ENCODE data around the gene C3. TPM values are rescaled to one million over a fixed set of nuclear protein-coding genes. Genes with fewer than 3 reads are reported as not detected.

Gene C3
- total RNA-seq, 1 donor from 2014 or later = 8.2 TPM

GRCh38 chr19:6718741-6719539 is 1.5 kb downstream of the C3 start:
- DNase-seq (ENCODE audit: extremely low spot score, unreplicated experiment) = no peak

GRCh38 chr19:6718111-6718740 is 2.2 kb downstream of the C3 start:
- Mint-ChIP-seq H3K27ac (no peak overlapping the region), H3K36me3 (no peaks in the 10 kb centered on the region), H3K9me3 (peaks cover 4% of the 10 kb centered on the region), H3K4me1 (ENCODE audit: unreplicated experiment) (no peaks in the 10 kb centered on the region), H3K4me3 (no peak overlapping the region), H3K27me3 (peaks cover 7% of the 10 kb centered on the region)
- TF ChIP-seq CTCF (conservative IDR thresholded peaks at IDR 0.05) = no peak
- no peak for DNase-seq (ENCODE audit: extremely low spot score, unreplicated experiment)

More at GRCh38 chr19:6718741-6719539, 1.5 kb downstream of the C3 start:
- Mint-ChIP-seq H3K4me1 (ENCODE audit: unreplicated experiment) (no peaks in the 10 kb centered on the region), H3K9me3 (peaks cover 4% of the 10 kb centered on the region), H3K36me3 (no peaks in the 10 kb centered on the region), H3K4me3 (no peak overlapping the region), H3K27ac (no peak overlapping the region), H3K27me3 (peaks cover 7% of the 10 kb centered on the region)
- no peak for TF ChIP-seq CTCF (conservative IDR thresholded peaks at IDR 0.05)

- Mint-ChIP-seq H3K27ac (no peak overlapping the region), H3K27me3 (peaks cover 13% of the 10 kb centered on the region), H3K36me3 (no peaks in the 10 kb centered on the region), H3K4me3 (no peak overlapping the region), H3K9me3 (peaks cover 4% of the 10 kb centered on the region), H3K4me1 (ENCODE audit: unreplicated experiment) (no peaks in the 10 kb centered on the region)
- DNase-seq (ENCODE audit: extremely low spot score, unreplicated experiment) = no peak
- TF ChIP-seq CTCF (conservative IDR thresholded peaks at IDR 0.05) = no peak
Measured at GRCh38 chr19:6717441-6717971, 2.9 kb downstream of the C3 start.

GRCh38 chr19:6717036-6717435 is 3.4 kb downstream of the C3 start:
- Mint-ChIP-seq H3K4me3 (no peak overlapping the region), H3K9me3 (peaks cover 4% of the 10 kb centered on the region), H3K4me1 (ENCODE audit: unreplicated experiment) (no peaks in the 10 kb centered on the region), H3K36me3 (no peaks in the 10 kb centered on the region), H3K27me3 (peaks cover 18% of the 10 kb centered on the region), H3K27ac (no peak overlapping the region)
- no peak for DNase-seq (ENCODE audit: extremely low spot score, unreplicated experiment)
- TF ChIP-seq CTCF (conservative IDR thresholded peaks at IDR 0.05) = no peak

GRCh38 chr19:6716610-6716970 is 3.9 kb downstream of the C3 start:
- TF ChIP-seq CTCF (conservative IDR thresholded peaks at IDR 0.05) = no peak
- peaks cover 21% of the 10 kb centered on the region for H3K27me3 Mint-ChIP-seq
- no peak for DNase-seq (ENCODE audit: extremely low spot score, unreplicated experiment)
- no peak overlapping the region for H3K4me3 Mint-ChIP-seq
- H3K9me3 Mint-ChIP-seq = peaks cover 4% of the 10 kb centered on the region
- H3K27ac Mint-ChIP-seq = no peak overlapping the region
- no peaks in the 10 kb centered on the region for H3K4me1 Mint-ChIP-seq (ENCODE audit: unreplicated experiment)
- no peaks in the 10 kb centered on the region for H3K36me3 Mint-ChIP-seq

All from type B pancreatic cell (in vitro differentiated cells).